ENCODE measurements around the gene HDDC2.
"Not testable (repeated sequence)": the region's sequence is repeated elsewhere in the genome, so short reads cannot be mapped to it uniquely, and the experiment has no call there.

GRCh38 chr6:125280370-125281035 lies 21.3 kb downstream of the HDDC2 start:
- TF ChIP-seq CTCF (IDR thresholded peaks at IDR 0.05; ENCODE audit: low read length); EZH2 (optimal IDR thresholded peaks at IDR 0.05; ENCODE audit: low read depth, low read length): not testable (repeated sequence)
